Endothelial cell of umbilical vein (primary cell): Measurements from ENCODE around the gene KLK5.

ENCODE experiments used
- EZH2 ChIP-seq: IDR thresholded peaks from 2 replicates; pipeline ENCODE4 v1.6.1; 2012; ENCODE audit warnings: borderline replicate concordance, low read depth, mild to moderate bottlenecking, moderate library complexity, low read length, inconsistent platforms; ENCODE audit not compliant: severe bottlenecking
- GATA2 ChIP-seq: IDR thresholded peaks from 2 replicates; pipeline ENCODE4 v1.7.0; 2011; ENCODE audit warnings: low read depth, mild to moderate bottlenecking, moderate library complexity, mixed read lengths, low read length; ENCODE audit not compliant: insufficient read length, insufficient read depth
- JUN ChIP-seq: IDR thresholded peaks from 2 replicates; pipeline ENCODE4 v1.6.1; 2011; ENCODE audit warnings: borderline replicate concordance, low read depth; ENCODE audit not compliant: insufficient read length, insufficient read depth
- MAX ChIP-seq: IDR thresholded peaks from 2 replicates; pipeline ENCODE4 v1.6.1; 2011; ENCODE audit not compliant: insufficient read depth, insufficient read length
- MYC ChIP-seq: IDR thresholded peaks from one replicate; pipeline ENCODE4 v1.6.1; 2011; ENCODE audit warnings: mild to moderate bottlenecking, low read depth, low read length
- TF ChIP-seq, protein P1 (sequence below), 2 donors: IDR thresholded peaks; 1 replicate in 1 of 2; 2 replicates in 1 of 2; pipeline ENCODE4 v1.5.1; 2011; ENCODE audit warnings: low read length in 2 of 2, mild to moderate bottlenecking in 2 of 2, moderate library complexity in 2 of 2, control low read depth in 1 of 2, inconsistent platforms in 1 of 2, low read depth in 1 of 2; ENCODE audit not compliant: insufficient read depth in 1 of 2; ENCODE audit errors: extremely low read depth in 1 of 2

DNA sequence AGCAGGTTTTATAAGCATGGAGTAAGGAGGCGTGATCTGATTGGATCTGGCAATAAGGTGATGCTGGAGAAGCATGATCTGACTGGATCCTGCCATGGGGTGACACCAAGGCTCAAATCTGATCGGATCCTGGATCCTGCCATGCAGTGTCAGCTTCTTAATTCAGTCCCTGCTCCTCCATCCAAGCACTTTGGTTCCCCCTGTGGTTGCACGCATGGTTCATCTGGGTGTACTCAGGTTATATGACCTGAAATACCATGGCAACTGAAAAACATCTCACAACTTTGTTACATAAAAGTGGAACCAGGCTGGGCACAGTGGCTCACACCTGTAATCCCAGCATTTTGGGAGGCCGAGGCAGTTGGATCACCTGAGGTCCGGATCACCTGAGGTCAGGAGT is 24.0 kb downstream of the KLK5 start:
- TF ChIP-seq MAX (no peak), JUN (no peak), EZH2 (no peak), GATA2 (no peak), MYC (no peak)
- TF ChIP-seq, protein P1, sequence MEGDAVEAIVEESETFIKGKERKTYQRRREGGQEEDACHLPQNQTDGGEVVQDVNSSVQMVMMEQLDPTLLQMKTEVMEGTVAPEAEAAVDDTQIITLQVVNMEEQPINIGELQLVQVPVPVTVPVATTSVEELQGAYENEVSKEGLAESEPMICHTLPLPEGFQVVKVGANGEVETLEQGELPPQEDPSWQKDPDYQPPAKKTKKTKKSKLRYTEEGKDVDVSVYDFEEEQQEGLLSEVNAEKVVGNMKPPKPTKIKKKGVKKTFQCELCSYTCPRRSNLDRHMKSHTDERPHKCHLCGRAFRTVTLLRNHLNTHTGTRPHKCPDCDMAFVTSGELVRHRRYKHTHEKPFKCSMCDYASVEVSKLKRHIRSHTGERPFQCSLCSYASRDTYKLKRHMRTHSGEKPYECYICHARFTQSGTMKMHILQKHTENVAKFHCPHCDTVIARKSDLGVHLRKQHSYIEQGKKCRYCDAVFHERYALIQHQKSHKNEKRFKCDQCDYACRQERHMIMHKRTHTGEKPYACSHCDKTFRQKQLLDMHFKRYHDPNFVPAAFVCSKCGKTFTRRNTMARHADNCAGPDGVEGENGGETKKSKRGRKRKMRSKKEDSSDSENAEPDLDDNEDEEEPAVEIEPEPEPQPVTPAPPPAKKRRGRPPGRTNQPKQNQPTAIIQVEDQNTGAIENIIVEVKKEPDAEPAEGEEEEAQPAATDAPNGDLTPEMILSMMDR (IDR thresholded peaks at IDR 0.05; ENCODE audit: extremely low read depth in 1 of 2, insufficient read depth in 1 of 2, low read depth in 1 of 2, low read length in 2 of 2): no peak
